Suppressor macrophage treated with lipopolysaccharide for 1 hour (primary cell): ENCODE results near the gene TAS2R31.
A peak's percentile ranks its signal among the peaks of the same experiment; 100 is the strongest.
"Not testable (repeated sequence)": the region's sequence is repeated elsewhere in the genome, so short reads cannot be mapped to it uniquely, and the experiment has no call there.

ENCODE experiments used
- DNase-seq, 3 donors: peaks; one replicate each; pipeline ENCODE4 v3.0.0-alpha.2; 2020 to 2022

TAS2R31 gene, protein sequence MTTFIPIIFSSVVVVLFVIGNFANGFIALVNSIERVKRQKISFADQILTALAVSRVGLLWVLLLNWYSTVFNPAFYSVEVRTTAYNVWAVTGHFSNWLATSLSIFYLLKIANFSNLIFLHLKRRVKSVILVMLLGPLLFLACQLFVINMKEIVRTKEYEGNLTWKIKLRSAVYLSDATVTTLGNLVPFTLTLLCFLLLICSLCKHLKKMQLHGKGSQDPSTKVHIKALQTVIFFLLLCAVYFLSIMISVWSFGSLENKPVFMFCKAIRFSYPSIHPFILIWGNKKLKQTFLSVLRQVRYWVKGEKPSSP

DNA sequence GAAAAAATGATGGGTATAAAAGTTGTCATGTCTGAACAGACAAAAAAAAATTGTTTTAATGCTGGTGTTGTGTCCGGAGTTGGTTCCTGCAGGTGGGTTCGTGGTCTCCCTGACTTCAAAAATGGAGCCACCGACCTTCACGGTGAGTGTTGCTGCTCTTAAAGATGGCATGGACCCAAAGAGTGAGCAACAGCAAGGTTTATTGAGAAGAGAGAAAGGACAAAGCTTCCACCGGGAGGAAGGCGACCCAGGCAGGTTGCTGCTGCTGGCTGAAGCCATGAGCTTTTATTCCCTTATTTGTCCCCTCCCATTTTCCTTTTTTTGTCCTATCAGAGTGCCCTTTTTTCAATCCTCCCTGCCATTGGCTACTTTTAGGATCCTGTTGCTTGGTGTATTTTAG lies at the start of gene TAS2R31:
TSS of gene TAS2R31 (minus strand) at position 101 of the 400 bp plus-strand sequence. CDS start at position 29, 72 bp downstream.
- no peak for DNase-seq

DNA sequence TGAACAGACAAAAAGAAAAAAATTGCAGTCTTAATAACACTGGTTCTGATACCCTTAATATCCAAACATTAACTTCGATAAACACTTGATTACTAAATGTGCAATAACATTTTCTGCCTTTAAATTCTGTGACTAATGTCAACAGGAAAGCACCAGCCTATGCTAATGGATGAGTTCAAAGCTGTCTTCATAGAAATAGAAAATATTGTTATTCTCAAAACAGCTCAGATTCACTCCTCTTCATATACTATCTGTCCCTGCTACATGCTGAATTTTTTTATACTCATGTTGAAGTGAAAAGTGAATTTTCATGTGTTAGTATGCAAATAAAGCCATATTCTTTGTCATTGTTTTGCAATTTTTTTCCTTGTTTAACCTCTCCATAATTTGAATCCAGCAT lies 47.0 kb upstream of the TAS2R31 start:
- DNase-seq = no peak

DNA sequence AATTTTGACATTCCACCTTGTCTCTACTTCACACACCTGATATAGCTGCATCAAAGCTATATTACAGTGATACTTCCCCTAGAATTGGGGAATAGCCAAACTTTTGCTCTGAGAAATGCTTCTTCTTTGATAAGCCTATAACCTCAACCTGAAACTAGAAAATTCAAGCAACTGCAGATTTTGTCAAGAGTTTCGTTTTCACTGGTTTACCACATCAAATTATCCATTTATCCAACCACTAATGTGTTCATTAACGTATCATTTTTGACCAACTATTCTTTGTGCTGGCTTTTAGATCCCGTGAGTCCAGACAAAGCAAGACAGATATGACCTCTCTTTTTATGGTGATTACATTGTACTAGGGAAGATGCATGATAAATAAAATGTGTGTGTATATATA lies 44.4 kb upstream of the TAS2R31 start:
- DNase-seq = no peak

DNA sequence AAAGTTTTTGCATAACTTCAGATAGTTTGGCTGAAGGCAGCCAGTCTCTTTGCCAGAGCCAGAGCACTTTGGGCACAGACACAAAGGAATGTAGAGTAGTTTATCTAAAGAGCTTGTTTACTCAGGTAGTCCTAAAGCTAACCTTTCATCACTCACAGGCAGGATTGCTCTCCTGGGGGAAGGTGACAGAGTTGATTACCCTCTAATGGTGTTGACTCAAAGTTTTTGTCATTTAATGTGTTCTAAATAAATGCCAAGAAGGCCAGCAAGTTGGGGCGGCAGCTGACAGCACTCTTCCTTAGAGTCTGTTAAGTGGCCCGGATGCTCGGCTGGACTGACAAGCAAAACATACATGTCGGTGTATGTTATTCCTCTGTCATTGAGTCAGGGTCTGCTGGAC lies 40.2 kb upstream of the TAS2R31 start:
- no peak for DNase-seq

DNA sequence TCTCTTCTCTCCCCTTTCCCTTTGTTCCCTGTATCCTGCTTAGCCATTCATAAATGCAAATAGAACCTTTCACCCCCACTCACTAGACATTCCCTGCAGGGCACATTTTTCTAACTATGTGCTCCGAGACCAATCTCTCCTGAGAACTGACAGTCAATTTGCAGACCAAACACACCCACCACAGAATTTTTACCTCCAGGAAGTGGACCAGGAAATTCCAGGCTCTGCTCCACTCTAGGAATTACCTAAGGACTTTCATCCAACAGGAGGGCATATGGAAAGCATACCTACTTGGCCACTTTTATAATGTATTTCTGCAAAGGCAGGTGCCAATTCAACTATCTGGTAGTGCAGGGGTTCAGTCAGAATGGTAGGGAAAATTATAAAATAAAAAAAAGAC lies 39.8 kb upstream of the TAS2R31 start:
- no peak for DNase-seq

DNA sequence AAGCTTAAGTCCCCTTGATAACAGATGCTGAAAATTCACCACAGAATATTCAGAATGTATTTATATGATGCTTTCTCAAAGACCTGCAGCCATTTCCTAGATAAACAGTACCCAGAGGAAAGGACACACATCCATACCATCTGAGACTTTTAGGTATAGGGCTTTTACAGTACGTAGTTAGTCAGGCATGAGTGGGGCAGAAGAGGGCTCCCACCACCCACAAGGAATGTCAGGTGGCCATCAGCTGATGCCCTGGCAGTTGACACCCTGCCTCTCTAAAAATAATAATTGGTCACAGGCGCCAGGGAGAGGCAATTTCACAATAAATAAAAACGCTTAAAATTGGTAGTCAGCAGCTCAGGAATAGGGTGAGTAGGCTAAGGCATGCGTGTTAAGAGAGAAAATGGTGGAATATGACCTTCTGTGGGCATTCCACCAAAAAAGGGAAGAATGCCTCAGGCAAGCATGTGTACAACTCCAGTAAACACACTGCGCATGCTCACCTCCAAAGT lies 38.7 kb upstream of the TAS2R31 start:
- peak in 1 of 3 donors; percentile 22 for DNase-seq

DNA sequence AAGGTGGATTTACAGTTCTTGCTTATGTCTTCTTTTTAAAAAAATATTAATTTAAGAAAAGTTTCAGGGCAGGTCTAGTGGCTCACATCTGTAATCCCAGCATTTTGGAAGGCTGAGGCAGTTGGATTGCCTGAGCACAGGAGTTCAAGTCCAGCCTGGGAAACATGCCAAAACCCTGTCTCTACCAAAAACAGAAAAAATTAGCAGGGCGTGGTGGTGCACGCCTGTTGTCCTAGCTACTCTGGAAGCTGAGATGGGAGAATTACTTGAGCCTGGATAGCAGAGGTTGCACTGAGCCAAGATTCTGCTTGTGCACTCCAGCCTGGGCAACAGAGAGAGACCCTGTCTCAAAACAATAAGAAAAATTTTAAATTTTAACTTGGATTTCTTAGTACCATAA lies 36.3 kb upstream of the TAS2R31 start:
- DNase-seq = no peak

DNA sequence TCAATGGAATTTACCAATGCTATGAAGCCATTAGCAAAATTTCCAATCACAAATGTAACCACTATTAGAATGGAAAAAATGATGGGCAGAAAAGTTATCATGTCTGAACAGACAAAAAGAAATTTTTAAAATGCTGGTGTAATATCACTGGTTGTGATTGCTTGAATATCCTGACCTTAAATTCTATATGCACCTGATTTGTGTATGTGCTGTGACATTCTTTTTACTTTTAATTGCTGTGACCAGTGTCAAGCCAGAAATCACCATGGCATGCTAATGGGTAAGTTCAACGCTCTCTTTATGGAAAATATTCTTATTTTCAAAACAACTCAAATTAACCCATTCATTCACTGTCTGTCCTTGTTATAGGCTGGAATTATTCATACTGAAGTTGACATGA lies 31.0 kb upstream of the TAS2R31 start, which contains the start of gene TAS2R46:
TSS of gene TAS2R46 (minus strand) at position 101 of the 400 bp plus-strand sequence. CDS start at position 101, 0 bp downstream.
- not testable (repeated sequence) for DNase-seq

DNA sequence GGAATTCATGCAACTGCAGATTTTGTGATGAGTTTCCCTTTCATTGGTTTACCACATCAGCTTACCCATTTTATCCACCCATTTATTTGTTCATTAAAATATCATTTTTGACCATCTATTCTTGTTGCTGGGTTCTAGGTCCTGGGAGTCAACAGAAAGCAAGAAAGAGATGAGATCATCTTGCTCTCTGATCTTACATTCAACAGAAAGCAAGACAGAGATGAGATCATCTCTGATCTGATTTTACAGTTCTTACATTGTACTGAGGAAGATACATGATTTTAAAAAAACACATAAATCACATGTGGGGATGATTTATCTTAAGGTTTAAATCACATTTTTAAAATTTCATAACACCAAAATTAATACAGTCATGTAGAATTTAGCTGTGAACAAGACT lies 28.6 kb upstream of the TAS2R31 start:
- peak in 2 of 3 donors; percentile 2 to 38 for DNase-seq

DNA sequence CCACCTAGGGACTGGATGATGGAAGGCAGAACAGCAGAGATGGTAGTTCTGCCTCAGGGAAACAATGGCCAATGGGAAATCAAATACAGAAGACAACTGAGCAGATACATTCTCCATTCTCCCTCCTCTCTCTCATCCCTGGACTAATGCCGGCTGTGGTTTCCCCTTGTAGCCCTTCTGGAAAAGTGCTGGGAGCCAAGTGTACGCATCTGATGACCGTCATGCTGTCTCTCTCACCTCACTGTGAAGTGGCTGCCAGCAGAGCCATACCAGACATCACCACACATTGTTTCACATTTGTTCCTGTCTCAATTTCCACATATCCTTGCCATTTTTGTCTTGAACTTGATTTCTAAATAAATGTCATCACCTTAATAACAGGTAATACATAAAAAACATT lies 27.8 kb upstream of the TAS2R31 start:
- DNase-seq = no peak

DNA sequence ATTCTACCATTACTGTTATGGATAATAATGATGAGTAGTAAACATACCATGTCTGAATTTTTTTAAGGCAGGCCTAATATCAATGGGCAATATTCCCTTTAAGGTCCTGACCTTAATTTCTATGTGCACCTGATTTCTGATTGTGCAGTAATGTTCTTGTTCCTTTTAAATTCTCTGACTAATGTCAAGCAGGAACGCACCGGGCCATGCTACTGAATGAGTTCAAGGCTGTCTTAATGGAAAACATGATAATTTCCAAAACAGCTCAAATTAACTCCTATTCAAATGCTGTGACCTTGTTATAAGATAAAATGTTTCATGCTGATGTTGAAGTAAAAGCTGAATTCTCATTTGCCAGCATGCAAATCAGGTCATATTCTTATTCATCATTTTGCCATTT lies 24.1 kb upstream of the TAS2R31 start:
- DNase-seq = no peak

DNA sequence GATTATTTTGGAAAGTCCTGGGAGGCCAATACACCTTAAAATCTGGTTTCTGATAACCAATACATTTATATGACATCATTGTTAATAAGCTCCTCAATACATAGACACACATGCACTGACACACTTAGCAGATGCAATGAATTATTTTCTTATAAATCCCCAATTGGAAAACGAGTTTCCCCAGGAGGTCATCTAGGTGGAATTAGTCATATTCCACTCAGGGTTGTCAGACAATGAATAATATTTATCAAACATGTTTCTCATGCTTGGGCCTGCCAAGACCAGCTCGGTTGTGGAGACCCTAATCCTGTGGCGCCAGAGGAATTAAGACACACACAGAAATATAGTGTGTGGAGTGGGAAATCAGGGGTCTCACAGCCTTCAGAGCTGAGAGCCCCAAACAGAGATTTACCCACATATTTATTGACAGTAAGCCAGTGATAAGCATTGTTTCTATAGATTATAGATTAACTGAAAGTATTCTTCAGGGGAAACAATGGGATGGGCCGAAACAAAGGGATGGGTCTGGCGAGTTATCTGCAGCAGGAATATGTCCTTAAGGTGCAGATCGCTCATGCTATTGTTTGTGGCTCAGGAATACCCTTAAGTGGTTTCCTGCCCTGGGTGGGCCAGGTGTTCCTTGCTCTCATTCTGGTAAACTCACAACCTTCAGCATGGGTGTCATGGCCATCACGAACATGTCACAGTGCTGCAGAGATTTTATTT lies 18.8 kb upstream of the TAS2R31 start:
- DNase-seq = not testable (repeated sequence)

DNA sequence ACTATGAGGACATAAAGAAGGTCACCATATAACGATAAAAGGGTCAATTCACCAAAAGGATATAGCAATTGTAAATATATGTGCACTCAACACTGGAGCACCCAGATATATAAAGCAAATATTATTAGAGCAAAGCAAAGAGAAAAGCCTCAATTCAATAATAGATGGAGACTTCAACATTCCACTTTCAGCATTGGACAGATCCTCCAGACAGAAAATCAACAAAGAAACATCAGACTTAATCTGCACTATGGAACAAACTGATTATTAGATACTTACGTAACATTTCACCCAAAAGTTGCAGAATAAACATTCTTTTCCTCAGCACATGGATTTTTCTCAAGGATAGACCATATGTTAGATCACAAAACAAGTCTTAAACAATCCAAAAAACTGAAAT lies 10.2 kb upstream of the TAS2R31 start:
- not testable (repeated sequence) for DNase-seq

DNA sequence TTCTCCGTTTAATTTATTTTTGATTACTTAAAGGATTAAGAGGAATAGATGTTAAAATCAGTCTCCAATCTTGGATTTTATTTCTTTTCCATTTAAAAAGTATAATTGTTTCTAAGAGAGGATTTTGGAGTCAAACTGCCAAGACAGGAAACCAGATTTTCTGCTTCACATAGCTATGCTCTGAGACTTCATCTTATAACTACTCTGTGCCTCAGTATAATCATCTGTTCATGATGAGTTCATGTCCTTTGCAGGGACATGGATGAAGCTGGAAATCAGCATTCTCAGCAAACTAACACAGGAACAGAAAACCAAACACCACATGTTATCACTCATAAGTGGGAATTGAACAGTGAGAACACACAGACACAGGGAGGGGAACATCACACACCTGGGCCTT lies 9.0 kb upstream of the TAS2R31 start:
- no peak for DNase-seq

DNA sequence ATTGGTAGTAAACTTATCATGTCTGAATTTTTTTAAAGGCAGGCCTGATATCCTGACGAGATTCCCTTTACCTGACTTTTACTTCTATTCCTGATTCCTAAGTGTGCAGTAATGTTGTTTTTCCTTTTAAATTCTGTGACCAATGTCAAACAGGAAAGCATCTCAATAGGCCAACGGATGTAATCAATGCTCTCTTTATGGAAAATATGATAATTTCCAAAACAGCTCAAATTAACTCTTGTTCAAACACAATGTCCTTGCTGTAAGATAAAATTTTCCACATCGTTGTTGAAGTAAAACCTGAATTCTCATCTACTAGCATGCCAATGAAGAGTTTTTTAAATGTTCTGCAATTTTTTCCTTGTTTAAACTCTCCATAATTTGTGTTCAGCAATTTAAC lies 8.0 kb upstream of the TAS2R31 start:
- DNase-seq = no peak

DNA sequence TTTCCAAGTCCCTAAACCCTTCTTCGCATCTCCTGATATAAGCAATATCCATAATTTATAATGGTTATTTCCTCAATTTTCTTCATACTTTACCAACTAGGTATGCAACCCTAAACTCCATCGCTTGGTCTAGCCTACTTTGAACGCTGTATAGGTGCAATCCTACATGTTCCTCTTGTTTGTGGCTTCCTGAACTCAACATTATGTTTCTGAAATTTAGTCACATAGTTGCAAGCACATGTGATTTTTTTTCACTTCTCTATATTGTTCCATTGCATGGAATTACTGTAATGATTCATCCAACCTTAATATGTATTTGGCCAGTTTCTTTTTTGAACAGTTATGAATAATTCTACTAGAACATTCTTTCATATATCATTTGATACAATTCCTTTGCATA lies 2.8 kb upstream of the TAS2R31 start:
- DNase-seq = not testable (repeated sequence)

DNA sequence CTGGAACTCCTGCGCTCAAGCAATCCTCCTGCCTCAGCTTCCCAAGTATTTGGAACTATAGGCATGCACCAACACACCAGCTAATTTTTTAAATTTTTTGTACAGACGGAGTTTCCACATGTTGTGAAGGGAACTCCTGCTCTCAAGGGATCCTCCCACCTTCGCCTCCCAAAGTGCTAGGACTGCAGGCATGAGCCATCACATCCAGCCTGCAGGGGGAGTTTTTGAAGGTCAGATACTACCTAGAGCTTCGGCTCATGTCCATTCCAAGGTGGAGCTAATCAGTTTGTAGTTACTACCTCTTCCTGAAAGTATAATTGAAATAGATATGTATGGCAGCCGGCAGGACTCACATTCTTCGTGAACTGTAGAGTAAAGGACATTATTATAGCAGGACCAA lies 5.1 kb downstream of the TAS2R31 start:
- DNase-seq = no peak

DNA sequence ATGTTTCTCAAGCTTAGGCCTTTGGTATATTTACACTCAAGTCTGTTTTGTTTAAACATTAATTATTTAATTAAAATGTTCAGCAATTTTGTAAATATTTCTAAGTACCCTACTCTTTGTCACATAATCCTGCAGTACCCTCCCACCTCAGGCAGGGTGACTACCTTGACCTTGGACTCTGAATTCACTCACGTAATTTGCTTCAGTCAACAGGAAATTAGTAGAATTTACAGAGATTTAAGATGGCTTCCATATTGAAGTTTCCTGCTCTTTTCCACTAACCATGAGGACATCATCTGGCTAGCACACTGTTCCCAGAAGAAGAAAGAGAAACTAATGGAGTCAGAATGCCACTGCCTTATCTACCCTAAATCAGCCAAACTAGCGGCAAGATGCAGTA lies 7.8 kb downstream of the TAS2R31 start:
- no peak for DNase-seq

DNA sequence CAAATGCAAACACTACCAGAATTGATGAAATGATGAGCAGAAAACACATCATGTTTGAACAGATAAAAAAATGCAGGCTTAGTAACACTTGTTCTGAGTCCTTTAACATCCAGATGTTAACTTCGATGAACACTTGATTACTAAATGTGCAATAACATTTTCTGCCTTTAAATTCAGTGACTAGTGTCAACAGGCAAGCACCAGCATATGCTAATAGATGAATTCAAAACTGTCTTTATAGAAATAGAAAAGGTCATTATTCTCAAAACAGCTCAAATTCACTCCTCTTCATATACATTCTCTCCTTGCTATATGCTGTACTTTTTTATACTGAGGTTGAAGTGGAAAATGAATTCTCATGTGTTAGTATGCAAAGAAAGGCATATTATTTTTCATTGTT lies 8.7 kb downstream of the TAS2R31 start, which contains the start of gene TAS2R19:
TSS of gene TAS2R19 (minus strand) at position 101 of the 400 bp plus-strand sequence. CDS start at position 52, 49 bp downstream.
- no peak for DNase-seq

DNA sequence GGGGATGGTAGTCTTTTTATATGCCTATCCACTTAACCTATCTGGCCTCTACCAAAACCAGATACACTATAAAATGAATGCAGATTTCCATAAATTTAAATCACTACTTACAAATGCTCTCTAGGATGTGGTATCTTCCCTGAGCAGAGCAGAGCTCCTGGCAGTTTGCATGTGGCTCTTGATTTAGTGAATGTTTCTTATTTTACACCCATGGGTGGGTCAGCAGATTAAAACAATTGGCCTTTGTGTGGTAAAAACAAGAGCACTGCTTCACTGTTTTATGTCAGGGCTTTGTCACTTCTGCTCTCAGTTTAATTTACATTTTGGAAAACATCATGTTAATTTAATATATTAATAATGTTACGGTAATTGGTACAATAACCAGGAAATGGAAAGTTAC lies 14.3 kb downstream of the TAS2R31 start:
- no peak for DNase-seq

DNA sequence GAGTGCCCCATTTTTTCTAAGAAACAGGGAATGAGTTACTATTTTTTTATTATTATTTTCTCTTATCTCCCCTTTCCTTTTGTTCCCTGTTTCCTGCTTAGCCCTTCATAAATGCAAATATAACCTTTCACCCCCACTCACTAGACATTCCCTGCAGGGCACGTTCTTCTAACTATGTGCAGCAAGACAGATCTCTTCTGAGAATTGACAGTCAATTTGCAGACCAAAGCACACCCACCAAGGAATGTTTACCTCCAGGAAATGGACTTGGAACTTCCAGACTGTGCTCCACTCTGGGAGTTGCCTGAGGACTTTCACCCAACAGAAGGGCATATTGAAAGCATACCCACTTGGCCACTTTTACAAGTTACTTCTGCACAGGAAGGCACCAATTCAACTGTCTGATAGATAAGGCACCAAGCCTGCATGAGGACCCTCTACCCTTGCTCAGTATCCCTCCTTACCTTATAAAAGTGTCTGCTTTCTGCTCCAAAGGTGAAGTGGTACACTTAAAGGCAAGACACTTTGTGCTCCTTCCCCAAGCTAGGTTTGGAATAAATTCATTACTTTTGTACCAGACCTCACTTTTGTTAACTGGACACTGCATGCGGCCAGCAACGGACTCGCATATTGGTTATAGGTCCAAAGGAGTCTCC lies 15.3 kb downstream of the TAS2R31 start:
- no peak for DNase-seq

DNA sequence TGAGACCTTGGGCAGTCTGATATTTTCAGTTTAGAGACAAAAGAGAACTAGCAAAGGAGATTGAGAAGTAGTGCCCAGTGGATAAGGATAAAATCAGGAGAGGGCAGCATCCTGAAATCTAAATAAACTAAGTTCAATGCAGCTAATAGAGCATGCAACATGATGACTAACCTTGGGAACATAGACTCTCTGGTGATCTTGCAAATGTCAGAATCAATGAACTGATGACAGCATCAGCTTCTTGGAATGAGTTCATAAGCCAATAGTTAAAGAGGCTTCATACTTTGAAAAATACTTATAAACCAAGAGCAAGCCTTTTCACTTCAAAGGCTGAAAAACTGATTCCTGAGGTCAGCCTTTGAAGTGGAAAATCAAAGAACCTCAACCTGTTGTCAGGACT lies 17.0 kb downstream of the TAS2R31 start:
- no peak for DNase-seq

DNA sequence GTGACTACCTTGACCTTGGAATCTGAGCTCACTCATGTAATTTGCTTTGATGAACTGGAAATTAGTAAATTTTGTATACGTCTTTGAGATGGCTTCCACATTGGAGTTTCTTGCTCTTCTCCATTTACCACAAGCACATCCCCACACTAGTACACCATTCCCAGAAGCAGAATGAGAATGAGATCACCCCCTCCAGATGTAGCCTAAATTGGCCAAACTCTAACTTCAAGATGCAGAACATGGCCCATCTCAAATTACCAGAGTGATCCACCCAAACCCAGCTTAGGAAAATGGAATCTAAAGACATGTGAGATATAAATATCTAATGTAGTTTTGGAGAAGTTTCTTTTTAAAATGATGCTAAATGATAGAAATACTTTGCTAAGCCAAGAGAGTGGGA lies 23.6 kb downstream of the TAS2R31 start:
- no peak for DNase-seq

DNA sequence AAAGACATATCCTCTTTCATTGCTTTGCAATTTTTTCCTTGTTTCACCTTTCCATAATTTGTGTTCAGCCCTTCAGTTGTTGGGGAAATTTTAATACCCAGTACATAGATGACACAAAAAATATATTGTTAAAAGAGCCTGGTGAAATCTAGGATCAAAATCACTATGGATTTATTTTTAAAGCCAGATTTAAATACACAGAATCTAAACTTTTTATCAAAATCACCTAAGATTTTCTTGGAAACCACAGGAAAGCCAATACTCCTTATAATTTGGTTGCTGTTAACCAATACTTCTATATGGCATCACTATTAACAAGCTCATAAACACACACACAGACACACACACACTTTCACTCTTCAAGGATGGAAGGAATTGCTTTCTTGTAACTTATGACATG lies 33.0 kb downstream of the TAS2R31 start, which contains the start of gene TAS2R20:
TSS of gene TAS2R20 (minus strand) at position 101 of the 400 bp plus-strand sequence. CDS start 429 bp downstream, outside the sequence.
- no peak for DNase-seq
